HepG2 (cell line): ENCODE measurements around the gene CRIM1. TPM values are rescaled to one million over a fixed set of nuclear protein-coding genes. Genes with fewer than 3 reads are reported as not detected.

Experiments
- ATAC-seq: fragments of 200-7000 bp; cut with Tn5 transposase; 3 replicates; pipeline ENCODE4 v1.9.1; 2020; ENCODE audit warnings: mild to moderate bottlenecking, moderate library complexity
- BruUV-seq: library from RNA; stranded (reverse); fragments of 400-500 nt; replicated peaks from 2 replicates; lab custom pipeline; 2021; lab: Mats Ljungman, UMichigan
- CTCF ChIA-PET: fragments of 300-600 bp; formaldehyde crosslinking; extraction: SDS; loops from one replicate; lab custom pipeline; 2021; ENCODE audit warnings: low total read pairs, inconsistent platforms, low intra/inter-chr PET ratio; lab: Yijun Ruan, JAX
- POLR2A ChIA-PET: fragments of 350-600 bp; sonication (Branson Sonifier 250); formaldehyde crosslinking; loops from one replicate; lab custom pipeline; 2020; ENCODE audit warnings: antibody characterized with exemption, inconsistent platforms; lab: Yijun Ruan, JAX
- DNase-seq: peaks from one replicate; pipeline ENCODE4 v3.0.0-alpha.2; 2015; ENCODE audit warnings: low spot score
- FAIRE-seq: peaks from 3 replicates; lab custom pipeline; 2011; peaks lifted over from hg19 to GRCh38; lab: Jason Lieb, UNC
- H2AFZ ChIP-seq: one replicate; pipeline ENCODE4 v1.6.1; 2011; ENCODE audit warnings: low read length, inconsistent platforms
- H3K27ac ChIP-seq: fragments of 300-600 bp; 3 replicates; pipeline ENCODE4 v1.8.0; 2011; ENCODE audit warnings: mixed run types, mild to moderate bottlenecking, mixed read lengths, low read length, inconsistent platforms; ENCODE audit not compliant: insufficient read depth; ENCODE audit errors: extremely low read length
- H3K27me3 ChIP-seq, 2 experiments: fragments of 200-600 bp in 1 of 2; 2 replicates in 1 of 2; 3 replicates in 1 of 2; pipeline versions ENCODE4 v1.6.0 to v1.8.0; 2011; ENCODE audit warnings: low read length in 2 of 2, mild to moderate bottlenecking in 2 of 2, moderate library complexity in 2 of 2, inconsistent platforms in 1 of 2; ENCODE audit not compliant: insufficient read depth in 2 of 2, control insufficient read depth in 1 of 2
- H3K36me3 ChIP-seq, 2 experiments: fragments of 200-600 bp in 1 of 2; replicated peaks in 1 of 2; 2 replicates in 1 of 2; 3 replicates in 1 of 2; pipeline versions ENCODE4 v1.5.1 to v1.8.0; 2011; ENCODE audit warnings: low read length in 2 of 2, inconsistent platforms in 1 of 2; ENCODE audit not compliant: insufficient read depth in 2 of 2, control insufficient read depth in 1 of 2
- H3K4me1 ChIP-seq: 2 replicates; pipeline ENCODE4 v1.5.1; 2012; ENCODE audit warnings: low read length, inconsistent platforms; ENCODE audit not compliant: insufficient read depth
- H3K4me2 ChIP-seq: 2 replicates; pipeline ENCODE4 v1.6.0; 2011; ENCODE audit warnings: low read depth, low read length, inconsistent platforms
- H3K4me3 ChIP-seq, 3 experiments: fragments of 200-600 bp in 1 of 3; sonication (generic), shearing (Covaris generic) in 1 of 3; replicated peaks in 1 of 3; 2 replicates each; pipeline ENCODE4 v1.5.1; 2011 to 2016; ENCODE audit warnings: low read length in 3 of 3, inconsistent platforms in 2 of 3, low read depth in 2 of 3, mild to moderate bottlenecking in 2 of 3, control low read depth in 1 of 3, mixed read lengths in 1 of 3; ENCODE audit not compliant: insufficient read depth in 1 of 3
- H3K79me2 ChIP-seq: one replicate; pipeline ENCODE4 v1.6.1; 2011; ENCODE audit warnings: low read length, inconsistent platforms; ENCODE audit not compliant: insufficient read depth
- H3K9ac ChIP-seq: 2 replicates; pipeline ENCODE4 v1.6.0; 2011; ENCODE audit warnings: mild to moderate bottlenecking, low read depth, low read length, inconsistent platforms; ENCODE audit not compliant: insufficient read depth
- H3K9me3 ChIP-seq: 2 replicates; pipeline ENCODE4 v1.5.1; 2012; ENCODE audit warnings: mild to moderate bottlenecking, low read length
- H4K20me1 ChIP-seq: 2 replicates; pipeline ENCODE4 v1.6.0; 2011; ENCODE audit warnings: inconsistent platforms, mild to moderate bottlenecking, low read length, moderate library complexity; ENCODE audit not compliant: insufficient read depth
- ELF3 ChIP-seq: IDR thresholded peaks from 2 replicates; pipeline ENCODE4 v1.6.1; 2016; ENCODE audit warnings: missing genetic modification reagents, missing compliant biosample characterization
- IRX3 ChIP-seq: sonication (generic); formaldehyde crosslinking; IDR thresholded peaks from 2 replicates; pipeline ENCODE4 v1.8.1; 2023; ENCODE audit warnings: mild to moderate bottlenecking, low read depth, missing genetic modification reagents, borderline replicate concordance
- NFIC ChIP-seq: IDR thresholded peaks from 2 replicates; pipeline ENCODE4 v1.6.1; 2012; ENCODE audit warnings: mild to moderate bottlenecking, low read length, inconsistent platforms
- ZBTB40 ChIP-seq, 2 experiments: fragments of 450-650 bp in 1 of 2; sonication (generic) in 1 of 2; formaldehyde crosslinking in 1 of 2; IDR thresholded peaks; 2 replicates each; pipeline versions ENCODE4 v1.6.1 to v1.8.0; 2016 to 2022; ENCODE audit warnings: antibody characterized with exemption in 1 of 2, mild to moderate bottlenecking in 1 of 2, missing genetic modification reagents in 1 of 2
- ZNF253 ChIP-seq: sonication (generic); formaldehyde crosslinking; IDR thresholded peaks from 2 replicates; pipeline ENCODE4 v1.8.0; 2022; ENCODE audit warnings: mild to moderate bottlenecking, missing genetic modification reagents, borderline replicate concordance
- ZNF3 ChIP-seq: IDR thresholded peaks from 2 replicates; pipeline ENCODE4 v1.7.0; 2017; ENCODE audit warnings: inconsistent platforms
- ZNF549 ChIP-seq: sonication (generic); formaldehyde crosslinking; IDR thresholded peaks from 2 replicates; pipeline ENCODE4 v1.5.0; 2020; ENCODE audit warnings: missing genetic modification reagents
- ZNF556 ChIP-seq: sonication (generic); formaldehyde crosslinking; IDR thresholded peaks from 2 replicates; pipeline ENCODE4 v1.4.0; 2020; ENCODE audit warnings: mild to moderate bottlenecking, missing genetic modification reagents, borderline replicate concordance
- ZNF614 ChIP-seq: IDR thresholded peaks from 2 replicates; pipeline ENCODE4 v1.6.1; 2018; ENCODE audit warnings: missing biosample characterization, missing genetic modification reagents, inconsistent platforms, borderline replicate concordance
- ZNF749 ChIP-seq: sonication (generic); formaldehyde crosslinking; IDR thresholded peaks from 2 replicates; pipeline ENCODE4 v1.8.0; 2022; ENCODE audit warnings: mild to moderate bottlenecking, missing genetic modification reagents, moderate library complexity, borderline replicate concordance
- WGBS: methylation state at CpG from one replicate; pipeline ENCODE4 v1.1.6; 2017; ENCODE audit warnings: low lambda C conversion rate; 5-methylcytosine and 5-hydroxymethylcytosine counted together
- in situ Hi-C: cut with HindIII; loops from 2 replicates; pipeline ENCODE4 v1.10.0; 2017; ENCODE audit warnings: low pct_unique_long_range_greater_than_20kb; ENCODE audit not compliant: extremely low pct_ligation_motif_present
- intact Hi-C: fragments of 100-400 bp; cut with micrococcal nuclease; formaldehyde crosslinking; loops from one replicate; pipeline ENCODE4 v1.10.0; 2022; ENCODE audit not compliant: unreplicated experiment
- polyA plus RNA-seq, 8 experiments: library from polyadenylated mRNA; depleted of rRNA in 3 of 8; stranded (reverse) in 7 of 8; unstranded in 1 of 8; fragments of >200 nt; fragmentation: Illumina TruSeq in 4 of 8; extraction: Trizol in 4 of 8; gene quantifications; 2 replicates each; pipeline versions ENCODE4 v1.2.1 to v1.2.3, GENCODE V29; 2011 to 2016; ENCODE audit warnings: low read depth in 4 of 8, missing spikeins in 1 of 8, mixed read lengths in 1 of 8; ENCODE audit not compliant: insufficient read depth in 1 of 8
- total RNA-seq, 5 experiments: library from RNA; depleted of rRNA; stranded (reverse); fragments of >200 nt; fragmentation: Illumina TruSeq; extraction: Trizol; gene quantifications; 2 replicates each; pipeline ENCODE4 v1.2.3, GENCODE V29; 2016; ENCODE audit warnings: low read depth in 1 of 5

CRIM1 gene
- total and polyA plus RNA-seq, 2 of the 13 experiments (the other 11 are each of a cell fraction or from before 2014, with no cell fraction given): 39.1 to 69.9 TPM

GRCh38 chr2:36489281-36489680, 133.7 kb downstream of the CRIM1 start (continued):
- TF ChIP-seq ZNF749 (no peak), ZBTB40 (IDR thresholded peaks at IDR 0.05) (no peak), ZBTB40 (CRISPR knock-in tag; IDR thresholded peaks at IDR 0.05) (no peak), ZNF614 (no peak), ZNF3 (CRISPR knock-in tag) (no peak)

GRCh38 chr2:36490749-36491148, 135.2 kb downstream of the CRIM1 start:
- no peak overlapping the region for H3K9ac ChIP-seq
- H3K79me2 ChIP-seq: no peaks in the 10 kb centered on the region
- H4K20me1 ChIP-seq: no peaks in the 10 kb centered on the region
- H3K4me1 ChIP-seq: peaks cover 30% of the 10 kb centered on the region
- ATAC-seq: no peak
- POLR2A ChIA-PET: no interaction called here
- no peak for FAIRE-seq
- H3K9me3 ChIP-seq: no peaks in the 10 kb centered on the region
- in situ Hi-C loops: no loop called here
- 98% methylated on average over 4 of the region's 4 CpGs for WGBS
- peaks cover 18 to 54% of the 10 kb centered on the region in 2 experiments for H3K36me3 ChIP-seq
- no peak overlapping the region for H2AFZ ChIP-seq
- TF ChIP-seq NFIC (no peak), IRX3 (no peak), ZNF253 (CRISPR knock-in tag) (no peak), ELF3 (CRISPR knock-in tag) (no peak), ZNF549 (no peak), ZNF556 (CRISPR knock-in tag) (no peak)
- CTCF ChIA-PET: no interaction called here
- intact Hi-C loops: no loop called here
- no peak overlapping the region for H3K4me3 ChIP-seq
- no peak overlapping the region for H3K27ac ChIP-seq
- H3K4me2 ChIP-seq: no peak overlapping the region
- no peak for DNase-seq
- no TSS peak for BruUV-seq
- no peaks in the 10 kb centered on the region for H3K27me3 ChIP-seq
